Ishikawa (cell line): ENCODE results near the gene GLMN.
A peak's percentile ranks its signal among the peaks of the same experiment; 100 is the strongest.

Source experiments
- CEBPB ChIP-seq: IDR thresholded peaks from 2 replicates; pipeline ENCODE4 v1.6.1; 2012
- CREB1 ChIP-seq: IDR thresholded peaks from 2 replicates; pipeline ENCODE4 v1.6.1; 2012; ENCODE audit warnings: low read depth
- EGR1 ChIP-seq: IDR thresholded peaks from 2 replicates; pipeline ENCODE4 v1.6.1; 2012
- EP300 ChIP-seq: IDR thresholded peaks from 2 replicates; pipeline ENCODE4 v1.6.1; 2012; ENCODE audit warnings: borderline replicate concordance
- FOXM1 ChIP-seq: IDR thresholded peaks from 2 replicates; pipeline ENCODE4 v1.6.1; 2012; ENCODE audit warnings: low read depth, borderline replicate concordance
- NFIC ChIP-seq: IDR thresholded peaks from 2 replicates; pipeline ENCODE4 v1.6.1; 2012
- RAD21 ChIP-seq: IDR thresholded peaks from 2 replicates; pipeline ENCODE4 v1.6.1; 2012; ENCODE audit warnings: low read depth
- TAF1 ChIP-seq: IDR thresholded peaks from 2 replicates; pipeline ENCODE4 v1.6.1; 2012; ENCODE audit warnings: low read depth, mild to moderate bottlenecking
- TCF12 ChIP-seq: IDR thresholded peaks from 2 replicates; pipeline ENCODE4 v1.6.1; 2012; ENCODE audit warnings: low read depth
- TEAD4 ChIP-seq: IDR thresholded peaks from 2 replicates; pipeline ENCODE4 v1.6.1; 2012
- YY1 ChIP-seq: IDR thresholded peaks from 2 replicates; pipeline ENCODE4 v1.6.1; 2012; ENCODE audit warnings: low read depth
- ZBTB7A ChIP-seq: IDR thresholded peaks from 2 replicates; pipeline ENCODE4 v1.6.1; 2012; ENCODE audit warnings: low read depth
- TF ChIP-seq, protein P1 (sequence below): IDR thresholded peaks from 2 replicates; pipeline ENCODE4 v1.6.1; 2012
- TF ChIP-seq, protein P2 (sequence below): IDR thresholded peaks from 2 replicates; pipeline ENCODE4 v1.6.1; 2012
- TF ChIP-seq, protein P3 (sequence below): IDR thresholded peaks from 2 replicates; pipeline ENCODE4 v1.6.1; 2012; ENCODE audit warnings: low read depth, mild to moderate bottlenecking

Gene GLMN

GRCh38 chr1:92298573-92299476 lies at the start of gene GLMN, which contains the start of gene RPAP2:
Gene GLMN (minus strand): TSS chr1:92298987. CDS start chr1:92297999, 988 bp downstream.
Gene RPAP2 (plus strand): TSS chr1:92299059. CDS start chr1:92299074, 15 bp downstream.
- TF ChIP-seq, protein P1, sequence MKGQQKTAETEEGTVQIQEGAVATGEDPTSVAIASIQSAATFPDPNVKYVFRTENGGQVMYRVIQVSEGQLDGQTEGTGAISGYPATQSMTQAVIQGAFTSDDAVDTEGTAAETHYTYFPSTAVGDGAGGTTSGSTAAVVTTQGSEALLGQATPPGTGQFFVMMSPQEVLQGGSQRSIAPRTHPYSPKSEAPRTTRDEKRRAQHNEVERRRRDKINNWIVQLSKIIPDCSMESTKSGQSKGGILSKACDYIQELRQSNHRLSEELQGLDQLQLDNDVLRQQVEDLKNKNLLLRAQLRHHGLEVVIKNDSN, result peak; percentile 40; the same call in 1 of the 2 replicates
- TF ChIP-seq, protein P2, sequence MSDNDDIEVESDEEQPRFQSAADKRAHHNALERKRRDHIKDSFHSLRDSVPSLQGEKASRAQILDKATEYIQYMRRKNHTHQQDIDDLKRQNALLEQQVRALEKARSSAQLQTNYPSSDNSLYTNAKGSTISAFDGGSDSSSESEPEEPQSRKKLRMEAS, result peak; percentile 74
- TF ChIP-seq TEAD4, result peak; percentile 11; the same call in 1 of the 2 replicates
- TF ChIP-seq TCF12, result no peak
- TF ChIP-seq NFIC, result no peak
- TF ChIP-seq, protein P3, sequence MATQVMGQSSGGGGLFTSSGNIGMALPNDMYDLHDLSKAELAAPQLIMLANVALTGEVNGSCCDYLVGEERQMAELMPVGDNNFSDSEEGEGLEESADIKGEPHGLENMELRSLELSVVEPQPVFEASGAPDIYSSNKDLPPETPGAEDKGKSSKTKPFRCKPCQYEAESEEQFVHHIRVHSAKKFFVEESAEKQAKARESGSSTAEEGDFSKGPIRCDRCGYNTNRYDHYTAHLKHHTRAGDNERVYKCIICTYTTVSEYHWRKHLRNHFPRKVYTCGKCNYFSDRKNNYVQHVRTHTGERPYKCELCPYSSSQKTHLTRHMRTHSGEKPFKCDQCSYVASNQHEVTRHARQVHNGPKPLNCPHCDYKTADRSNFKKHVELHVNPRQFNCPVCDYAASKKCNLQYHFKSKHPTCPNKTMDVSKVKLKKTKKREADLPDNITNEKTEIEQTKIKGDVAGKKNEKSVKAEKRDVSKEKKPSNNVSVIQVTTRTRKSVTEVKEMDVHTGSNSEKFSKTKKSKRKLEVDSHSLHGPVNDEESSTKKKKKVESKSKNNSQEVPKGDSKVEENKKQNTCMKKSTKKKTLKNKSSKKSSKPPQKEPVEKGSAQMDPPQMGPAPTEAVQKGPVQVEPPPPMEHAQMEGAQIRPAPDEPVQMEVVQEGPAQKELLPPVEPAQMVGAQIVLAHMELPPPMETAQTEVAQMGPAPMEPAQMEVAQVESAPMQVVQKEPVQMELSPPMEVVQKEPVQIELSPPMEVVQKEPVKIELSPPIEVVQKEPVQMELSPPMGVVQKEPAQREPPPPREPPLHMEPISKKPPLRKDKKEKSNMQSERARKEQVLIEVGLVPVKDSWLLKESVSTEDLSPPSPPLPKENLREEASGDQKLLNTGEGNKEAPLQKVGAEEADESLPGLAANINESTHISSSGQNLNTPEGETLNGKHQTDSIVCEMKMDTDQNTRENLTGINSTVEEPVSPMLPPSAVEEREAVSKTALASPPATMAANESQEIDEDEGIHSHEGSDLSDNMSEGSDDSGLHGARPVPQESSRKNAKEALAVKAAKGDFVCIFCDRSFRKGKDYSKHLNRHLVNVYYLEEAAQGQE, result no peak
- no peak for TF ChIP-seq FOXM1
- TF ChIP-seq EGR1, result no peak
- peak; percentile 92 for TF ChIP-seq TAF1
- TF ChIP-seq CREB1, result 0 out of 2 replicates have a peak, but pooled peaks have one; percentile 21
- peak; percentile 81; the same call in 1 of the 2 replicates for TF ChIP-seq YY1
- TF ChIP-seq RAD21, result no peak
- TF ChIP-seq CEBPB, result no peak

DNA sequence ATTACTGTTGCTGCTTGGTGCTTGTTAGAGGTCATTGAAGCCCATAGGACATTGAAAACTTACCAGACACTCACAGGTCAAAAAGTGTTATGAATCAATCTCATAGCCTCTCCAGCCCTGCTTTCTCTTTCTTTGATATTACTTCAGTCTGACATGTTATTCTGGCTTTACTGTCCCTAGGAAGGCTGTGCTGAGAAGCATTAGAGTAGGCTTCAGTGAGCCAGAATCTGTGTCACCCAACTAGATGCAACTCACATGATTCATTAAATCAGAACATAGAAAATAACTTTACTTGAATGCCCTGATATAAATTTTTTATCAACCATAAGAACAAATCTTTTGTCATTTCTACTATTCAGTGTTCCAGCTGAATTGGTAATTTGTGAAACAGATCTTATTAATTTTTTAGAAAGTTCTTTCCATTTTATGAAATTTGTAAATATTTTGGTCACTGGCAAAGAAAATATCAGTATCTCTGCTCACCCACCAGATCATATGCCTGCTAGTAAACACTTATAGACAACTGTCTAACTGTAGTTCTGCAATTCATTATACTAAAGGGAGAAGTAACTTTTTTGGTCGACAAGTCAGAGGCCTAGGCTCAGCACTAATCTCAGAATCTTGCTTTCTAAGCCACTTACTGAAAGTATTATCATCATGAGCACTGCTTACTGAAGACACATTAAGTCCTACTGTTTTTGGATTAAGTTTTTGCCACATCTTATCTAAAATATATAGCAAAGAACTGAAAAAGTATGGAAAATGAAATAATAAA lies 48.3 kb upstream of the GLMN start:
- TF ChIP-seq TEAD4, result no peak
- TF ChIP-seq CREB1, result no peak
- no peak for TF ChIP-seq ZBTB7A
- no peak for TF ChIP-seq EP300
- TF ChIP-seq CEBPB, result no peak
- no peak for TF ChIP-seq EGR1
- TF ChIP-seq, protein P1, result no peak
- no peak for TF ChIP-seq TCF12
- no peak for TF ChIP-seq FOXM1
- no peak for TF ChIP-seq RAD21
- TF ChIP-seq, protein P2, result no peak
- no peak for TF ChIP-seq YY1
- no peak for TF ChIP-seq NFIC
- TF ChIP-seq, protein P3, result no peak
- TF ChIP-seq TAF1, result no peak

- TF ChIP-seq TCF12 (no peak), CEBPB (0 out of 2 replicates have a peak, but pooled peaks have one; percentile 45)
Measured at GRCh38 chr1:92343061-92343460, 44.3 kb upstream of the GLMN start.

DNA sequence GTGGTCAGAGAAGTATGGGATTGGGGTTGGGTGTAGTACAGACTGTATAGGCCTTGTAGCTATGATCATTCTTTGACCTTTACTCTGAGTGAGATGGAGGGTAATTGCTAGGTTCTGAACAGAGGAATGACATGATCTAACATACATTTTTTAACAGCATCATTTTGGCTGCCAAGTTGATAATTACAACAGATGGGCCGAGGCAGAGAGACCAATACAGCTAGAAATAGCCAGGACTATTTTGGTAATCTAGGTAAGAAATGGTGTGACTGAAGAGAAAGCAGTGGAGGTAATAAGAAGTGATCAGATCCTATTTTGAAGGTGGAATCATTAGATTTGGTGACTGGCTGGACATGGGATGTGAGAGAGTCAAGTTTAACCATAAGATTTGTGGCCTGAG lies 43.6 kb upstream of the GLMN start:
- TF ChIP-seq NFIC (no peak), TCF12 (no peak), CREB1 (no peak), EGR1 (no peak), FOXM1 (no peak), RAD21 (no peak)
- TF ChIP-seq, protein P2, result no peak
- TF ChIP-seq, protein P3, result no peak
